Panc1 (cell line): ENCODE data around the gene COMMD8.

ENCODE experiments used
- CTCF ChIP-seq: fragments of 450-650 bp; IDR thresholded peaks from 2 replicates; pipeline ENCODE4 v1.5.1; 2017; ENCODE audit warnings: mild to moderate bottlenecking
- POLR2AphosphoS5 ChIP-seq: IDR thresholded peaks from 2 replicates; pipeline ENCODE4 v1.6.1; 2012; ENCODE audit warnings: mild to moderate bottlenecking, low read depth, low read length, moderate library complexity
- REST ChIP-seq, 2 experiments: IDR thresholded peaks; 2 replicates each; pipeline ENCODE4 v1.6.1; 2011 to 2012; ENCODE audit warnings: low read depth in 2 of 2, control low read depth in 1 of 2, low read length in 1 of 2, mild to moderate bottlenecking in 1 of 2, moderate library complexity in 1 of 2; ENCODE audit not compliant: insufficient read depth in 1 of 2
- SIN3A ChIP-seq: IDR thresholded peaks from 2 replicates; pipeline ENCODE4 v1.6.1; 2012; ENCODE audit warnings: low read depth, mild to moderate bottlenecking, low read length, moderate library complexity, borderline replicate concordance; ENCODE audit not compliant: insufficient read depth

- TF ChIP-seq CTCF (no peak), POLR2AphosphoS5 (no peak), SIN3A (no peak), REST (IDR thresholded peaks at IDR 0.05; ENCODE audit: insufficient read depth in 1 of 2, low read depth in 2 of 2, low read length in 1 of 2) (no peak)
These were observed 44.2 kb downstream of the COMMD8 start for GRCh38 chr4:47419296-47419695.
